Transverse colon (tissue), 4 donors: ENCODE measurements around the gene SRSF10. TPM values are rescaled to one million over a fixed set of nuclear protein-coding genes. Genes with fewer than 3 reads are reported as not detected.

Experiments
- DNase-seq: peaks from one replicate; pipeline ENCODE4 v3.0.0-alpha.2; 2019
- H3K27ac ChIP-seq, 4 donors: fragments of 200-600 bp; sonication (generic); 2 replicates each; pipeline ENCODE4 v1.5.1; 2016 to 2018; ENCODE audit warnings: inconsistent platforms in 4 of 4
- H3K27me3 ChIP-seq: fragments of 200-600 bp; sonication (generic); 2 replicates; pipeline ENCODE4 v1.5.1; 2017; ENCODE audit warnings: inconsistent platforms
- H3K36me3 ChIP-seq, 4 donors: fragments of 200-600 bp; sonication (generic); 2 replicates each; pipeline ENCODE4 v1.5.1; 2017 to 2019; ENCODE audit warnings: inconsistent platforms in 4 of 4
- H3K4me1 ChIP-seq, 4 donors: fragments of 200-600 bp; sonication (generic); 2 replicates each; pipeline ENCODE4 v1.5.1; 2017 to 2020; ENCODE audit warnings: inconsistent platforms in 4 of 4
- H3K4me3 ChIP-seq, 4 donors: fragments of 200-600 bp; sonication (generic); 1 replicate in 1 of 4; 2 replicates in 3 of 4; pipeline versions ENCODE4 v1.5.1 to v1.6.1; 2017 to 2019; ENCODE audit warnings: inconsistent platforms in 4 of 4
- H3K9me3 ChIP-seq, 2 donors: fragments of 200-600 bp; sonication (generic); 2 replicates each; pipeline ENCODE4 v1.5.1; 2017 to 2019; ENCODE audit warnings: inconsistent platforms in 2 of 2
- CTCF ChIP-seq, 5 experiments: fragments of 200-600 bp in 3 of 5; fragments of 450-650 bp in 2 of 5; sonication (generic) in 3 of 5; IDR thresholded peaks; 1 replicate in 2 of 5; 2 replicates in 3 of 5; pipeline ENCODE4 v1.5.1; 2016 to 2017; ENCODE audit warnings: antibody characterized with exemption in 5 of 5, inconsistent platforms in 3 of 5, mild to moderate bottlenecking in 2 of 5, moderate library complexity in 1 of 5
- EP300 ChIP-seq: sonication (generic); formaldehyde crosslinking; IDR thresholded peaks from one replicate; pipeline ENCODE4 v1.6.1; 2017; ENCODE audit warnings: antibody characterized with exemption, low read depth
- POLR2A ChIP-seq: fragments of 450-650 bp; IDR thresholded peaks from one replicate; pipeline ENCODE4 v1.6.1; 2016; ENCODE audit warnings: antibody characterized with exemption, mild to moderate bottlenecking, moderate library complexity
- POLR2AphosphoS5 ChIP-seq, 3 donors: sonication (generic); formaldehyde crosslinking; IDR thresholded peaks; one replicate each; pipeline ENCODE4 v1.6.1; 2016; ENCODE audit warnings: antibody characterized with exemption in 3 of 3
- WGBS, 2 donors: methylation state at CpG; one replicate each; pipeline ENCODE4 v1.1.5; 2018; ENCODE audit warnings: low coverage in 1 of 2; 5-methylcytosine and 5-hydroxymethylcytosine counted together
- in situ Hi-C, 4 donors: fragments of 200-750 bp; cut with MboI; loops; one replicate each; pipeline versions ENCODE4 v1.15.0 to v1.15.1; 2017; ENCODE audit warnings: low sequenced_read_pairs in 3 of 4, low pct_ligation_motif_present in 1 of 4, low pct_unique_long_range_greater_than_20kb in 1 of 4
- intact Hi-C: fragments of 100-400 bp; cut with DNase I; formaldehyde crosslinking; loops from one replicate; pipeline ENCODE4 v1.15.1; 2023; ENCODE audit warnings: low total_unique reads
- total RNA-seq, 4 donors: library from RNA; depleted of rRNA; stranded (reverse); fragments of >200 nt; gene quantifications; one replicate each; pipeline ENCODE4 v1.1.0, GENCODE V29; 2016

Gene SRSF10
- total RNA-seq, 4 donors from 2014 or later = 58.4 to 140 (median 91.3) TPM

- 69 to 80% methylated on average over 5 of the region's 5 CpGs for WGBS, 2 donors
- peaks cover 7 to 25% (median 18%) of the 10 kb centered on the region in 4 donors for H3K4me1 ChIP-seq
- DNase-seq = peak; percentile 38
- H3K9me3 ChIP-seq = no peaks in the 10 kb centered on the region
- intact Hi-C loops = loop anchor here (5.0 kb wide), 1 partner anchor 38 kb away; no protein-coding TSS in a partner anchor
- no peaks in the 10 kb centered on the region for H3K36me3 ChIP-seq
- TF ChIP-seq CTCF (IDR thresholded peaks at IDR 0.05) (no peak), EP300 (no peak), POLR2AphosphoS5 (IDR thresholded peaks at IDR 0.05) (no peak), POLR2A (no peak)
- no peaks in the 10 kb centered on the region for H3K27me3 ChIP-seq
- no peak overlapping the region for H3K4me3 ChIP-seq
- H3K27ac ChIP-seq = peak overlapping the region; percentile 26 to 65 (median 47)
- in situ Hi-C loops = no loop called here
Observed at GRCh38 chr1:23984417-23985186, 4.5 kb upstream of the SRSF10 start.

- Histone ChIP-seq H3K4me1 (peaks cover 26 to 62% (median 45%) of the 10 kb centered on the region in 4 donors), H3K27me3 (no peaks in the 10 kb centered on the region), H3K27ac (peak overlapping the region; percentile 95 to 98 (median 97)), H3K36me3 (no peaks in the 10 kb centered on the region), H3K9me3 (no peaks in the 10 kb centered on the region), H3K4me3 (peak overlapping the region; percentile 16 to 97 (median 84))
- TF ChIP-seq POLR2AphosphoS5 (IDR thresholded peaks at IDR 0.05) (no peak), EP300 (no peak), CTCF (IDR thresholded peaks at IDR 0.05) (no peak), POLR2A (no peak)
- 33 to 77% methylated on average over 2 to 6 of the region's 6 CpGs for WGBS, 2 donors
- intact Hi-C loops = loop anchor here (5.0 kb wide), 1 partner anchor 42 kb away; no protein-coding TSS in a partner anchor
- DNase-seq = peak; percentile 21
- in situ Hi-C loops = no loop called here
Observed at GRCh38 chr1:23980728-23981070, 572 bp upstream of the SRSF10 start.

- Histone ChIP-seq H3K4me3 (peak overlapping the region; percentile 74 to 97 (median 90)), H3K9me3 (no peaks in the 10 kb centered on the region), H3K4me1 (peaks cover 26 to 61% (median 41%) of the 10 kb centered on the region in 4 donors), H3K27me3 (no peaks in the 10 kb centered on the region), H3K36me3 (peaks cover 0 to 4% (median 0%) of the 10 kb centered on the region in 4 donors), H3K27ac (peak overlapping the region; percentile 95 to 98 (median 97))
- in situ Hi-C loops = no loop called here
- 0 to 1% methylated on average over 9 to 13 of the region's 13 CpGs for WGBS, 2 donors
- no peak for TF ChIP-seq EP300
- TF ChIP-seq POLR2AphosphoS5 (IDR thresholded peaks at IDR 0.05) = no peak
- no peak for TF ChIP-seq POLR2A
- no peak for TF ChIP-seq CTCF (IDR thresholded peaks at IDR 0.05)
- DNase-seq = no peak
- intact Hi-C loops = no loop called here
Observed at GRCh38 chr1:23979387-23979880, 693 bp downstream of the SRSF10 start.

GRCh38 chr1:23978805-23979204 lies 1.3 kb downstream of the SRSF10 start:
- 0 to 2% methylated on average over 4 of the region's 4 CpGs for WGBS, 2 donors
- Histone ChIP-seq H3K4me1 (peaks cover 26 to 55% (median 36%) of the 10 kb centered on the region in 4 donors), H3K27me3 (no peaks in the 10 kb centered on the region), H3K27ac (peak overlapping the region; percentile 95 to 98 (median 97)), H3K4me3 (peak overlapping the region in 3 of 4 donors; percentile 74 to 97 (median 93)), H3K9me3 (no peaks in the 10 kb centered on the region), H3K36me3 (peaks cover 0 to 6% (median 2%) of the 10 kb centered on the region in 4 donors)
- DNase-seq = no peak
- no peak for TF ChIP-seq POLR2AphosphoS5 (IDR thresholded peaks at IDR 0.05)
- no peak for TF ChIP-seq EP300
- no peak for TF ChIP-seq POLR2A
- TF ChIP-seq CTCF (IDR thresholded peaks at IDR 0.05) = no peak
- intact Hi-C loops (no loop called here), in situ Hi-C loops (no loop called here)
